Right renal pelvis (tissue), 4 donors: Measurements from ENCODE around the gene TMC1. TPM values are rescaled to one million over a fixed set of nuclear protein-coding genes. Genes with fewer than 3 reads are reported as not detected.
A peak's percentile ranks its signal among the peaks of the same experiment; 100 is the strongest.
"Not testable (repeated sequence)": the region's sequence is repeated elsewhere in the genome, so short reads cannot be mapped to it uniquely, and the experiment has no call there.

Experiments used
- DNase-seq, 4 donors: peaks; one replicate each; pipeline ENCODE4 v3.0.0-alpha.2; 2013; ENCODE audit warnings: low read depth in 4 of 4, low spot score in 3 of 4, missing footprints in 1 of 4
- polyA plus RNA-seq, 4 donors: library from polyadenylated mRNA; unstranded; fragments of 120-200 nt; gene quantifications; one replicate each; pipeline ENCODE4 v1.2.1, GENCODE V29; 2013; ENCODE audit not compliant: insufficient read length in 4 of 4

The TMC1 gene
- polyA plus RNA-seq, 4 donors, result 0.26 to 0.99 (median 0.82) TPM

DNA sequence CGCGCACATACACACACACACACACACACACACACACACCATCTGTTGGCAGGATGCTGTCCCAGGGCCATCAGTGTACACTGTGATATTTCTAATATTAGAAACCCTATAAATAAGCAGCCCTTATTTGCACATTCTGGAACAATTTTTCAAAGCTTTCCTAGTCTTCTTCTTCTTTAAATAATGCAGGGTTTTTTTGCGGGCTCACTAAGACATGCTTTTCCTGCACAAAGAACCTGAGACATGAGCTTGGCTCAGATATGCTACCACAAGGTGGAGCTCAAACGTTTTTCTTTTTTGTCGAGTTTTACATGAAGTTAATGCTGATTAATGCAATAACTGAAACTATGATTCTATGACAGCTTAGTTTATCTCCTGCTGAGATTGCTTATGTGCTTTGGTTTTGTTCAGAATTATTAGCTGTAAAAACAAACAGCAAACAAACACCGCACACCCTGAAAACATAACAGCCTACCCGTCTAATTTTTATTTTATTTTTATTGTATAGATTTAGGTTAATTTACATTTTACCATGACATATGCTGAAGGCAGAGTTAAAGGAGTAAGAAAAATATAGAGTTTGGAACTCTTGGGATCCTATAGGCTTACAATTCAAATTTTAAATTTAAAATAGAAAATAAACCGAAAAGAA lies 335.7 kb downstream of the TMC1 start:
- DNase-seq, result peak; percentile 37 to 53 (median 42)

GRCh38 chr9:72857624-72857996 lies 336.2 kb downstream of the TMC1 start:
- no peak for DNase-seq

GRCh38 chr9:72858089-72858912 lies 336.9 kb downstream of the TMC1 start:
- no peak for DNase-seq

- not testable (repeated sequence) for DNase-seq
Observed at GRCh38 chr9:72862788-72863187, 341.4 kb downstream of the TMC1 start.

GRCh38 chr9:72863456-72864094 lies 342.2 kb downstream of the TMC1 start:
- DNase-seq, result no peak

- no peak for DNase-seq
Observed at GRCh38 chr9:72864327-72864726, 342.9 kb downstream of the TMC1 start.

DNA sequence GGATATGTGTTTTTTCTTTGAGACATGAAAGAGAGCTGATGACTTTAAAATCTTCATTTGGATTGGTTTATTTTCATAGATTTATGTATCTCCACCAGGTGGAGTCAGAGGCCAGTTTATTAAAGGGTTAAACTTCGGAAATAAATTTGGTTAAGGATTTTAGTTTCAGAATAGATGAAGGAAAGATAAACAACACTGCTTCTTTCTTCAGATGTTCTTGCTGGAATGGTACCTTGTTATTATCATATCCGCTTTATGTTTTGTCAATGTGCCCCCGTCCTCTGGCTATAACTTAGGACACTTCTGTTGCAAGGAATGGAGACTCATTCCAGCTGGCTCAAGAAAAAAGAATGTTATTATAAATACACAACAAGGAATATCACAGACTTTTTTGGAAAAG lies 350.3 kb downstream of the TMC1 start:
- no peak for DNase-seq

DNA sequence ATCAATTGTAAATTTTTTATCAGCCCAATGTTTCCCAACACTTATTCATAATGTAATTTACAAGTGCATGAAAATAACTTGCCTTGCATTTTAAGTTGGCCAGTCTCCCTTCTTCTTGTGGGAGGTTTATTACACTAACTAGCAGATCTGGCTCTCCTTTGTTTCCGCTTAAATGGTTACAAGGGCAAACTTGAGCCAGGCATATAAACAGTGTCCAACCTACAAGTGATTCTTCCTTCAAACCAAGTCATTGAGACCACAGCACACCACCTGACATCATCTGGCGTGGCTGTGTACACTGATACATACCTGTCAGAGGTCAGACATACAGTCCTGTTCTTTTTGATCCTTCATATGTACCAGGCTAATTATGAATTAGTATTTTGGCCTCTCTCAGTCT lies 351.3 kb downstream of the TMC1 start:
- DNase-seq, result no peak

- no peak for DNase-seq
Observed at GRCh38 chr9:72873456-72873855, 352.0 kb downstream of the TMC1 start.

DNA sequence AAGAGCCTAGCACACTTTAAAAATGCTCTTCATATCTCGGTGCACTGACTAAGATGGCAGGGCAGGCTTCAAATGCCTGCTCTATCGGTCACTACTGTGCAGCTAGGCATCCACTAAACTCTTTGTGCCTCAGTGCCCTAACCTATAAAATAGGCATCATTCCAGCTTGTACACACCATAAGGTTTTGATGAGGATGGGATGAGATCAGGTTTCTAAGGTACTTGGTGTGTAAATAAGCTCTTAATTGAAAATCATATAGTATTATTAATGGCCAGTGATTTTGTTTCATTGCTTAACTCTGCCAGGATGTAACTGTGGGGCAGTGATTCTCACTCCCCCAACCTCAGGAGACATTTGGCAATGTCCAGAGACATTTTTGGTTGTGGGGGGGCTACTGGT lies 352.9 kb downstream of the TMC1 start:
- no peak for DNase-seq

- no peak for DNase-seq
Observed at GRCh38 chr9:72875221-72875620, 353.8 kb downstream of the TMC1 start.

DNA sequence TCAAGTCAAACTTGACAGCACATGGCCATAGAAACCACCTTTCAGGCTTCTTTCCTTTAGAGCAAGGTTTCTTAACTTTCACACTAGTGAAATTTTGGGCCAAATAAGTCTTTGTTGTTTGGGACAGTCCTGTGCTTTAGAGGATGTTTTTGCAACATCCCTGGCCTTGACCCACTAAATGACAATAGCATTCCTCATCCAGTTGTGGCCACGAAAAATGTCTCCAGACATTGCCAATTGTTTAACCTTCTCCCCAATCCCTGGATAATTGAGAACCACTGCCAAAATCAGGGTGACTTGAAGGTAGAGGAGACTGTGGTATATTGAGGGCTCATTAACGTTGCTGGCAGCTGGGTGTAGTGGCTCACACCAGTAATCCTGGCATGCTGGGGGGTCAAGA lies 359.4 kb downstream of the TMC1 start:
- DNase-seq, result no peak

DNA sequence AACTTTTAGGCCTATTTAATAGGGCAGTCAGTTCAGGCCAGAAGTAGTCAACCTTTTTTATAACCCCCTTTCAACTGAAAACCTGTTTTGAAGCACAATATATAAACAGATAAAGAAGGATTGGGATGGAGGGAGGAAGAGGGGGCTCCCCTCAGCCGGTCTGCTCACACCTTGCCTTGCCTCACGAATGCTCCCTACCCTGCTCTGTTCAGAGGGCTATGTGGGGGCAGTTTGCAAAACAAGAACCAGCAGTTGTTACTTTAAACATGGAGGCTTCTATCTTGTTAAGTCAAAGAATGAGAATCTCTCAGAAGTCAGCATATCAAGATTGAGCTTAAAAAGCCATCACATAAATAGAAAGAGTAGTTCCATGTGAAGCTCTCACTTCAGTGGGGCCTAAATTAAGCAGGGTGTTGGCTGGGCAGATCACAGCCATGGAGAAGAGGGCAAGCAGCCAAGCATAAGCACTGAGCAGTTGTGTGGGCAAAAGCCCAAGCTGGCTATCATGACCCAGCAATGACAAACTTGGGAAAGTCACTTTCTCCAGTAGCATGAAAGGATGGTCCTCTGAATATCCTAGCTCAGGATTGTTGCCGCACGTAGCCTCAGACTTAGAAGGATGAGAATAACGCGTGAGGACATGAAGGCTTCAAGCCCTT lies 360.8 kb downstream of the TMC1 start:
- no peak for DNase-seq

DNA sequence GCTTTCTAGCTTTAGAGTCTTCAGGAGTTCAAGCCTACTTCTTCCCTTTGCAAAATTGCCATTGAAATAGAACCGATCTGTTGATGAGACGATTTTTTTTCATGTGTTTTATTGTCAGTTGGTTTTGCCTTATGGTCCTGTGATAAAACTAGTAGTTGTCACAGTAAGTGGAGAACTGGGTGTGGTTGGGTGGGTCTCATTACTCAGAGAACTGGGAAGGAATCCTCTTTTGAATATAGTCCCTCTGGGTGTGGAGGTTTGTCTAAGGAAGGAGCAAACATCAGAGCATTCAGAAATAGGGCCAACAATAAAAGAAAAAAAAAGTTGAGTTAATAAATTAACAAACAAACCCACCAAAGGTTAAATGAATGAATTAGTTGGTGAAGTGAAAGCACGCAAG lies 362.5 kb downstream of the TMC1 start:
- DNase-seq, result no peak

GRCh38 chr9:72884508-72884907 lies 363.1 kb downstream of the TMC1 start:
- no peak for DNase-seq

Other genes starting within 250 kb of the TMC1 start
- 100 to 1,000 TPM; 188 to 232 (median 227) TPM for gene ZFAND5, start 156.4 kb upstream of the TMC1 start, polyA plus RNA-seq